ENCODE results near the gene MESP1.

Gene MESP1

DNA sequence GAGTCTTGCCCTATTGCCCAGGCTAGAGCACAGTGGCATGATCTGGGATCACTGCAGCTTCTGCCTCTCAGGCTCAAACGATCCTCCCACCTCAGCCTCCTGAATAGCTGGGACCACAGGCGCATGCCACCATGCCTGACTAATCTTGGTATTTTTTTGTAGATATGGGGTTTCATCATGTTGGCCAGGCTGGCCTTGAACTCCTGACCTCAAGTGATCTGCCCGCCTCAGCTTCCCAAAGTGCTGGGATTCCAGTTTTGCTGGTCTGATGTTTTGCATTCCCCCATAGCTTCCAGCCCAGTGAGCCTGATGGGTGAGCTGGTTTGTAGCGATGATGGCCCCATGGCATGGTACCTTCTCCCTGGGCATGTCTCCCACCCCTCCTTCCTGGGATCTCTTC, 4.7 kb upstream of the MESP1 start:
- no peak for DNase-seq

DNA sequence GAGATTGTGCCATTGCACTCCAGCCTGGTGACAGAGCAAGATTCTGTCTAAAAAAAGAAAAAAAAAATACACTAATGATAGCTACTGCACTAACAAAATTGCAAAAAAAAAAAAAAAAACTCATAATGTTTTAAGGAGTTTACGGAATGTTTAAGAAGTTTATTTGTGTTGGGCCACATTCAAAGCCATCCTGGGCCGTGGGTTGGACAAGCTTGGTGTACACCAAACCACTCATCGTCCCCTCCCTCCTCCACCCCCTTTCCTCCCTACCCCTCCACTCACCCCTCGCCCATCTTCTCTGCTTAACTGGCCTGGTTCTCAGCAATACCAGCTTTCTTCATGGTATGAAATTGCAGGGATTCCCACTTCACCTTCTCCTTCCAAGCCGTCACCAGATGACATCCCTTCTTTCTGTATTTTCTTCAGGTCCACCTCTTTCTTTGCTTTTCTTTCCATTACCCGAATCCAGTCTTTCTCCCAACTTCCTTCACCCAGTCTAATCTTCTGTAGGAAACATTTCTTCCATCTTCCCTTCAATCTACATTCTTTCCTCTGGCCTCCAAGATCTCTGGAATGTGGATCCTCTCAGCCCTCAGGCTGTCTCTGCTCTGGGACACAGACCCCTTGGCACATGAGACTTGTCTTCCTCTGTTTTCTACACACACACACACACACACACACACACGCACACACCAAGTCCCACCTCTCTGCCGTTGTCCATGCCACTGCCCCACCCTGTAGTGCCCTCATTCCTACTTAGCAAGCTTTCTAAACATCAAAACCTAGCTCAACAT, 3.5 kb upstream of the MESP1 start:
- DNase-seq, result no peak

GRCh38 chr15:89753855-89754254, 2.8 kb upstream of the MESP1 start:
- DNase-seq, result no peak

GRCh38 chr15:89751748-89752147, 699 bp upstream of the MESP1 start:
- no peak for DNase-seq

DNA sequence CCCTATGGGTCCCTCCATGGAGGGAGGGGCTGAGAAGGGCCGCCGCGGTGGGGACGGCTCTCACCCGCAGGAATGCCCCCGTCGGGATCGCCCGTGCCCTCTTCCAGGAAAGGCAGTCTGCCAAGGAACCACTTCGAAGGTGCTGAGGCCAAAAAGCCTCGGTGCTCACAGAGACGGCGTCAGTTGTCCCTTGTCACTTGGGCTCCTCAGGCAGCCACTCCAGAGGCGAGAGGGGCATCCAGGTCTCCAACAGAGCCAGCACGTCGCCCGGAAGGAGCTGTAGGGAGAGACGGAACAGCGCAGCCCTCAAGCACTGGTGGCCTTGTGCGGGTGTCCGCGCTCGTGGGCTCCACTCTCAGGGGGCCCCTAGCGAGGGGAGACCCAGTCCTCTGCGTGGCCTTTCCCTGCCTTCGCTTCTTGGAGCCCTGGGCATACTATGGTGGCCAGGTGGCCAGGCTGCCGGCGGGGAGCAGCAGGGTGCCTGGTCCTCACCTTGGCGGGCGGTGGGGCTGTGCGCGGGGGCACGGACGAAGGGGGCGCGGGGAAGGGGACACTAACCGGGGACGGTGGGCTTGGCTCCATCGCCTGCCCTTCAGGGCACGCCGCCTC, 994 bp downstream of the MESP1 start:
- DNase-seq, result no peak

GRCh38 chr15:89749526-89749925, 1.5 kb downstream of the MESP1 start:
- no peak for DNase-seq

DNA sequence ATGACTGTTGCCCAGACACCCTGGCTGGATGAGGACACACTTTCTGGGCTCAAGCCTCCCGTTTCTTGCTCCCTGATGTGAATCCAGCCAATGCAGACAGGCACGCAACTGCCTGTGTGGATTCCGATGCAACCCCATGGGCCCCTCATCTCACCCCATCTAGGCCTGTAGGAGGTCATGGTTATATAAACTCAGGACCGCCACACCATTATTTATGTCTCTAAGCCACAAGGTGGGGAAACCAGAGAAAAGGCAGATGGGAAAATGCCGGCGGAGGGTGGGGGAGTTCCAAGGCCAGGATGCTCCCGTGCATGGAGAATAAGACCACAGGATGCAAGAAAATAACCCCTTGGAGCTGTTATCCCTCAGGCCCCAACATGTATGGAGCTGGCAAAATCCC, 2.0 kb downstream of the MESP1 start:
- DNase-seq, result no peak

DNA sequence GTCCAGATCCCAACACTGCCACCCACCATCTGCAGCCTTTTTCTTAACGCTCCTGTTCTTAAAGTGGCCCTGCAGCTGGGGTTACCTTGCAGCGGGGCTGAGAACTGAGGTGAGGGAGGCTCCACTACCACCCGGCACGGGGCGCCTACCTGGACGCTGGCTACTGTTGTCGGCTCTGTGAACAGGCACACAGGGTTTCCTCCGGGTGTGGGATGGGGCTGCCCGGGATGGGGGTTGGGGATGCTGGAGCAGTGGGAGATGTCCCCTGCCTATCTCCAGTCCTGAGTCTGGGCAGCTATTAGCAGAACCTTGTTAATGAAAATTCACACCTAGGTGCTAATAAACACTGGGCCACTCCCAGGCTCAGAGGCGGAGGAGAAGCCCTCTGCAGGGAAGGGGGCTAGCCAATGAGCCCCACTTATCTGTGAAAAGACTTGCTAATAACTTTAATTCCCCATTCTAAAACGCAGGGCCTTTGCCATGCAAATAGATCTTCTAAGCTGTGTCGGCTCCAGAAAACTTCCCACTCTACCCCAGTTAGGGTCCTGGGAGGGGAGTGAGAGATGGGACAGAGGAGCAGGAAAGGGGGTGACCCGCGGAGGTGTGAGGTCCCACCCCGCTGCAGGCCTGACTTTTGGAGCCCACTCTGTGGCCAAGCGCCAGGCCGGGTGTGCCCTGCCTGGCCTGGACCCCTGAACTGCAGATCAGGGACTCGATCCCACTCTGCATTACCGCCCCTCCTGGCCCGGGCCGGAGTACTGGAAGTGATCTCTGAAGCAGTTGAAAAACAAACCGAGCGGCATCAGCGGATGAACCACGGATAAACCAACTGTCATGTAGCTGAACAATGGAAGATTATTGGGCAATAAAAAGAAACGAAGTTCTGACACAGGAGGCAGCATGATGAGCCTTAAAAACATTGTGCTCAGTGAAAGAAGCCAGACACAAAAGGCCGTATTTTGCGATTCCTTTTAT, 3.1 kb downstream of the MESP1 start:
- DNase-seq, result no peak

- DNase-seq, result no peak
Observed at GRCh38 chr15:89746386-89746780, 4.7 kb downstream of the MESP1 start.

- no peak for DNase-seq
Observed at GRCh38 chr15:89745768-89746167, 5.3 kb downstream of the MESP1 start.

- no peak for DNase-seq
Observed at GRCh38 chr15:89745131-89745530, 5.9 kb downstream of the MESP1 start.

- no peak for DNase-seq
Observed at GRCh38 chr15:89743594-89743993, 7.5 kb downstream of the MESP1 start.

- DNase-seq, result no peak
Observed at GRCh38 chr15:89743011-89743410, 8.0 kb downstream of the MESP1 start.

GRCh38 chr15:89740137-89740536, 10.9 kb downstream of the MESP1 start:
- DNase-seq, result peak; percentile 40

GRCh38 chr15:89735773-89736172, 15.3 kb downstream of the MESP1 start:
- DNase-seq, result no peak

GRCh38 chr15:89732451-89733172, 18.4 kb downstream of the MESP1 start:
- DNase-seq, result no peak

DNA sequence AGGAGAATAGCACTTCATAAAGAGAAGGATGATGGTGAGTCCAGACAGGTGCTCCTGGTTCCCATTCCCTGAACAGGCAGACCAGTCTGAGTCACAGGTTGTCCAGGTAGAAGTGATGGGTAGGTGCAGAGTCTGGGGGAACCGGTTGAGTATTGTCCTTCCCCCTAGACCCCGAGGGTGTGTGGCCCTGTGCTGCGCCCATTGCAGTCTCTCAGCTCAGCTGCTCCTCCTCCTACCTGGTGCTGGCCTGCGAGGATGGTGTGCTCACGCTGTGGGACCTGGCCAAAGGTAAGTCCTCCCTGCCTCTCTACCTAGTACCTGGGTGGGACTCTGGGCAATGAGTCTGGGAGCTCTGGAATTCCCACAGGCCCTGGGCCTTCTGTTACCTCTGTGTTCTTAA, 19.8 kb downstream of the MESP1 start:
- no peak for DNase-seq

DNA sequence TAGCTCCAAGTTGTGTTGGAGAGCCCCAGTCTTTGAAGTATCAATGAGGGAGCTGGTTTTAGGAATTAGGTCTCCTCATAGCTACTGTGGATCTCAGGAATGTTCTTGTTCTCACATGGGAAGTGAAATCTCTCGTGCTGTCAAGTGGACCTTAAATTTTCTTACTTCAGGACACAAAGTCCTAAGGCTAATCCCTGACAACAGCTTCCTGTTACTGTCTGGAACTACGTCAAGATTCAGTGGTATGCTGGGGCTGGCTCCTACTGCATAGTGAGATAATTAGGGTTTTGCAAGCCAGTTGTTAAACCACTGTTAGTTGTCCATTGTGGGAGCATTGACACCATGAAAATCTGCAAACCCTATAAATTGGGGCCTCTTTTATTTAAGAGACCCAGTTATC, 22.8 kb downstream of the MESP1 start:
- no peak for DNase-seq

DNA sequence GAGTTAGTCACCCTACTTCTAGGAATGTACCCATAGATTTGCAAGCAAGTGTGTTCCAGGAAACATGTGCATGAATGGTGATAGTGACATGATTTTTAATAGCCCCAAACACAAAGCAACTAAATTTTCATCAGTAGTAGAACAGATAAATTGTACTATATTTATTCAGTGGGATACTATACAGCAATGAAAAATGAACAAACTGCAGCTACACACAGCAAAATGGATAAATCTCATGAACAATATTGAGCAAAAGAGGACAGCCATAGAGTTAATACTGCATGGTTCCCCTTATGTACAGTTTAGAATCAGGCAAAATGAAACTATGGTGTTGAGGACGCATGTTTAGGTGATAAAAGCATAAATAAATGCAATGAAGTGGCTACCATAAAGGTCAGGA, 26.0 kb downstream of the MESP1 start:
- no peak for DNase-seq

- no peak for DNase-seq
Observed at GRCh38 chr15:89724621-89725020, 26.4 kb downstream of the MESP1 start.

DNA sequence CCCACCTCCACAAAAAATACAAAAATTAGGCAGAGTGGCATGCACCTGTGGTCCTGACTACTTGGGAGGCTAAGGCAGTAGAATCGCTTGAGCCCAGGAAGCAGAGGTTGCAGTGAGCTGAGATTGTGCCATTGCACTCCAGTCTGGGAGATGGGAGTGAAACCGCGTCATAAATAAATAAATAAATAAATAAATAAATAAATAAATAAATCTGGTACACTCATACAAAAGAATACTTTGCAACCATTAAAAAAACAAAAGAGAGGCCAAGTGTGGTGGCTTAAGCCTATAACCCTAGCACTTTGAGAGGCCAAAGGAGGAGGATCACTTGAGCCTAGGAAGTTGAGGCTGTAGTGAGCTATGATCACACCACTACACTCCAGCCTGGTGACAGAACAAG, 28.0 kb downstream of the MESP1 start:
- DNase-seq, result no peak

- DNase-seq, result no peak
Observed at GRCh38 chr15:89714775-89715174, 36.3 kb downstream of the MESP1 start.

GRCh38 chr15:89707577-89707976, 43.5 kb downstream of the MESP1 start:
- DNase-seq, result no peak

All from NCI-H187 treated with DMSO at 0.1 percent for 48 hours (cell line).